GM19372 (cell line): ENCODE results near the gene KAT7.
"Not testable (repeated sequence)": the region's sequence is repeated elsewhere in the genome, so short reads cannot be mapped to it uniquely, and the experiment has no call there.

Source experiments
- ATAC-seq: cut with Tn5 transposase; IDR thresholded peaks from one replicate; pipeline ENCODE4 v1.9.1; 2021; ENCODE audit warnings: mild to moderate bottlenecking, low read depth, moderate library complexity; ENCODE audit not compliant: unreplicated experiment

The KAT7 gene

DNA sequence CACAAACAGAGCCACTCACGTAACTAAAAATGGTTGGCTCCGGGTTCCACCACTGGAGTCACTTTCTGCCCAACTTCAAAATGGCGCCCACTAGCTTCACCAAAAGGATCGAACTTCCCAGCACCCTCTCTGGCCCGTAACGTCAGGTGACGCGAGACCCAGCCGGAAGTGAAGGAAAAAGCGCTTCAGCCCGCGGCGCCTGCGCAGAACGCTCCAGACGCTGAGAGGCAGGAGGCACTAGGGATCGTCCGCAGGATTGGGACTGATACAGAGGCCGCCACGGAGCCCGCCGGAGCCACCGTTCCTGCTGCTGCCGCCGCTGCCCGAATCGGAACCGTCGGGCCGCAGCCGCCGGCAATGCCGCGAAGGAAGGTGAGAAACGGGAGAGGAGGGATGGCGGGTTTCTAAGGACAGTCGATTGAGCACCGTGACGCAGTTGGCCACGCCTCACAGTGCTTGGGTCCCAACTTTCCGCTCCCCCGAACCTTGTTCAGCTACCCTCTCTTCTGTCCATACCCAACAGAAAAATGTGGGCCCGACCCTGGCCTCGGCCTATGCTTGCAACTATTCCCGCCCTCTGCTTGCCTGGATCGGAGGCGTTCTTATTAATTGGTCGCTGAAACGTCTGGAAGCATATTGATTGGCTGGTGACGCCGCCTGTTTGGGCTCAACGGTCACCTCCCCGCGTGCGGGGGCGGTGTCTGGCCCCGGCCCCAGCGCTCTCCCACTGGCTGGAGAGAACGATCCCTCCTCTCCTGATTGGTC is at the start of gene KAT7:
KAT7 (plus strand) TSS at position 204 of the 765 bp plus-strand sequence; CDS start at position 358, 154 bp downstream.
- ATAC-seq, result peak; percentile 92

DNA sequence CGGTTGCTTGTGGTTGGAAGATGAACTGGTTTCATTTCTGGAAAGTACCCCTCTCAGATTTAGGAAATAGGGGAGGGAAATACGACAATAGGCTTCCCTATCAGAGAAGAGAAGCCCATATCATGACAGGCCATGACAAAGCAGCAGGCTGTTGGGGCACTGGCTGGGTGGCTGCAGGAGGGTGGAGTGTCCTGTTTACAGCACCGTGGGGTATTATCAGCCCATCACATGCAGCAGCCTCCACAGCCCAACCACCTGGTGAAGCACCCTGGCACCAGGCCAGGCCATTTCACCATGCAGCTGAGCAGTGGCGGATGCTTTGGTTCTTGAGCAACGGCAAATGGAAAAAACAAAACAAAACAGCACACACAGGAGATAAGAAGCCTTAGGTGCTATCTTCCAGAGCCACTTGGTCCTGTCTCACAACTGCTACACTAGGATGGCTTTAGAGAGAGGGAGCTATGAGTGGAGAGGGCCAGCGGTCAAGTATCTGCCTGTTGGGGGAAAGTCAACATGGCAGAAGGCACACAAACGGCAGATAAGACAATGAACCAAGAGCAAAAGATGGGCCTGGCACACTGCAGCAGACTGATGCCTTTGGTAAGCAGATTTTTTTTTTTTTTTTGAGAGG is 48.7 kb upstream of the KAT7 start:
- ATAC-seq, result peak; percentile 53

DNA sequence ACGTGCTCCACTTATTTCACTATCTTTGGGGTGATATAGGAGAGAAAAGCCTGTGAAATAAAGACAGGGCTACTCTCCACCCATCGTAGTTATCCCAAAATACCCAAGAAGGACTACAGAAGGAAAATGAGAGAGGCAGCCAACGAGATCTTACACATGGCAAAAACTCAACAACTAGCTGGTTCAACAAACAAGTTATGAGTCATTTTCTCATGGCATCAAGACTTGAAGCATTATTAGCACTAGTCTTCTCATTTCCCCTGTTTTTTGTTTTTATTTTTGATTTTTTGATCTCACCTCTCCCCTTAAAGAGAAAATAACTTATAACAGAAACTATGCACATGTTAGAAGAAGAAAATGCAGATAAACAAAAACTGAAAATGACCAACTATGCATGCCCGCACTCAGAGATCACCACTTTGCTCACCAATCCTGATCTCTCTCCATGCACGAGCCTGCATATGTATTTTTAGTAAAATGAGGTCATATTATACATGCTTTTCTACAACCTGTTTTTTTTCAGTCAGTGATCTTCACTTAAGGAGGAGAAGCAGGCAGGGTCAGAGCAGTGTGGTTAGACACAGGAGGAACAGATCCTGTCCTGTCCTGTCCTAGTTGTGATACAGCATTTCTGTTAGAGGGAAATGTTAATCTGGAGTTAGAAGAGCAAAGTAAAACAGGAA is 47.3 kb upstream of the KAT7 start:
- ATAC-seq, result no peak

DNA sequence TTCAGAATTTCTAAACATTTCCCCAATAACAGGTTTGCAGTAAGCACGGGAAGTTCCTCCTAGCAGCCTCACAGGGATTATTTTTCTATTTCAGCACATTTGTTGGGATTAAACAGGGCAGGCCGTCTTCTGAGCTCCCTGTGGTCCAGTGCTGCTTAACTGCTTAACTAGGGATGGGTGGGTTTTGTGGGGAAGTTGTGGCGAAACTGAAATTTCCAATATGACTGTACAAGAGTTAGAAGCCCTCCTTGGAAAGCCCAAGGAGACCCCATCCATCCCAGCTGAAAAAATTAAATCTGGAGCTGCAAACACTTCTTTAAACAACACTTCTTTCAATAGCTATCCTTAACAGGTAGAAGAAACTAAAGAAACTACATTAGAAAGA is 46.8 kb upstream of the KAT7 start:
- ATAC-seq, result no peak

DNA sequence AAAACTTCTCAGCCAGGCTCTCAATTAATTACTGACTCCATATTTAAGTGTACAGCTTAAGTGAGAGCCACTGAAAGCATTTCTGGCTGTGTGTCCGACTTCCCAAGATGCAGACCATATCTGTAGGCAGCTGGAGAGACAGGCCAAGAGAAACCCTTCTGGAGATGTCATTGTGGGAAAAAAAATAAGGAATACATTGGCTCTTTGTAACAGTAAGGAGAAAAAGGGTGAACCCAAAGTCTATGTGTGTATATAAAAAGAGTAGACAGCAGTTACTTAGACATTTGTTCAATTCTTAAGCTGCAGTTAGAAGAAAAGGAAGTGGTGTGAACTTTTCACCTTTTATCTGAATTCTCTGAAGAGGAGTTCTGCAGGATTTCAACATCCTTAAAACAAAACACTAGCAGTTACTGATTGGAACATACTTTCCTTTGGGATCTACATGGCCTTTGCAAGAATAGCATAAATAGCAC is 46.3 kb upstream of the KAT7 start:
- no peak for ATAC-seq

DNA sequence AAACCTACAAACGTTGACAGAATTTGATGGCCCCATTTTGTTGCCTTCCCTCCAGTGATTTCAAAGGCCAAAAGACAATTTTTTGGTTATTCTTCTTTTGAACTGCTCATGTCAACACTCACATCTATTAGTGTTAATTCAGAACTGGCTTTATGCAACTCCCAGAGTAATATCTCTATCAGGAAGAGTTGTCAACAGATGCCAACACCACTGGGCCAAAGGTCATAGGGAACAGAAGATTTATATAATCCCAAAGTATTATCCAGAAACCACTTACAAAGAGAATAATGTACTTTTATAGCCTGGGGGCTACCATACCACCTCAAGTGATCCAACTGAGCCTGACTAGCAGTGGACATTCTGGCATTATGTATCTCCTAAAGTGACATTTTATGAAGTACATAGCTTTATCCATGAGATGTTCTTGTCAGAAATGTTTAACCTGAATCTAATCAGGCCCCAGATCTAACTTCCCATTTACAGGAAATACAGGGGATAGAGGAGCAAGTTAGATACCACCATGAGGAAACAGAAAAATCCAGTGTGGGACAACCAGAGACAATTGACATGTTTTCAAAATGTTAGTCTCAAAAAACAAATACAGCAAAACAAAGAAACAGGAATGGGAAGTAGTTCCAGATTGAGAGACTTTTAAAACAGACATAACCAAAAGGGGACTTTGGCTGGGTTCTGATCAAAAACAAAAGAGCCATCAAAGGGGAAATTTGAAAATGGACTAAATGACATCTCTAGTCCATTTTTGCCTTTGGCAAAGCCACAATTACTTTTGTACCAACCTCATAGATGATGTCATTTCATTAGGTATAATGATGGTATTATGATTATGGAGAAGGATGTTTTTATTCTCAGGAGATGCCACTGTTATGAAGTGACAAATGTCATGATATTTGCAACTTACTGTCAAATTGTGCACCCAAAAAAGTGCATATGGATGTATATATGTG is 43.0 kb upstream of the KAT7 start:
- no peak for ATAC-seq

DNA sequence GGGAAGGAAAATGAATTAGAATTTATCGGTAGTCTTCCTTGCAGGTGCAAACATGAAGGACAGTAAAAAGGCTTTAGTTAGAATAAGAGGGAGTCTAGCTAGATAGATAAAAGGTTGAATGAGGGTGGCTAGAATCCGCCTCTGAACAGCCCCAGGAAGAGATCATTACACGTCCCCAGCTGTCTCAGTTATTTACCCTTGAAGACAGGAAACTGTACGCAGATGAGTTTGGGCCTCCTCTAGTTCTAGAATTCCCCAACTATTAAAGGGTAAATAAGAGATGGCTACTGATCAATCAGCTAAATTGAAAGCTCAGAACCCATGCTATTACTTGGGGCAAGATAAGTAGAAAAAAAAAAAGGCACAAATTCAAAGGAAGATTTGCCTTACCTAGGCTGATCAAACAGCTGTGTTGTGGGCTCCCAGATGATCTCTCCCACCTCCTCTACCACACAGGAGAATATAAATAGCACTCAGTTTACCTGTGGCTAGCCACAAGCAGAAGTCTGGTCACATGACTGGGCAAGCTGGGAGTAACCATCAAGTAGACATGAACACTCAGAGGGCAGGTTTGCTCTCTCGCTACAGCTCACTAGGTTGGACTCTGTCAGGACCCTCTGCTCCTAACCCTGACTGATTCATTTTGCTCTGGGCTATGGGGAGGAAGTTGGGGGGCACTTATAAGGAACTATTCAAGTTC is 41.5 kb upstream of the KAT7 start:
- ATAC-seq, result peak; percentile 51

DNA sequence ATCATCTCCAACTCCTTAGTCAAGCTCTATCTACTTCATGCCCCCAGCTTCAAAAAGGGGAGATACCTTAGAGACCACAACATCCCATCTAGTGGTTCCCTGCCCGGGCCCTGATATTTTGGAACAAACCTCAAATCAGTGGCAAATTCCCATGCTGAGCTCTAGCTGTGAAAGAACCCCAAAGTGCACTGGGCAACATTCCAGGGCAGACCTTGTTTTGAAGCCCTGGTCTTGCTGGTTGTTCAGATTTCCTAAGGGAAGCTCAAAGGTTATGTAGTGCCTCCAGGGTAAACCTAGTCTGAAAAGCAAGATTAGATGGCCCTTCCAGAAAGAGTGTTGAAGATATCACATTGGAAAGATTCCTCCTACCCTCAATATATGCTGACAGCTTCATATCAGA is 40.8 kb upstream of the KAT7 start:
- no peak for ATAC-seq

DNA sequence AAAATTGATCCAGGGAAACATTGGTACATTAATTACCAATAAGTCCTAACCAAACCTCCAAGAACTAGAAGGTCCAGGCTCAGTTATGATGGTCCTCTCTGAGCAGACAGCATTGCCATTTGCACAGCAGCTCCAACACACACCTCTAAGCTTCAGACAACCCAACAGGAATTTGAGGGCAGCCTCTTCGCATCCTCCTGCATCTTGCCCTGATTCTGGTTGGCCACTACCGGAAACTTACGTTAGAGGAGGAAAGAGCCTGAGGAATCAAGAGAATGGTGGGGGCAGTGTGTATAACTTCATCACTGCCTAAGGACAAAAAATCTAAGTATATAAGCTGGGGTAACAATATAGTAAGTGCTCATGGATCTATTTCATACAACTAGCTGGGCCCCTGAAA is 40.3 kb upstream of the KAT7 start:
- ATAC-seq, result no peak

DNA sequence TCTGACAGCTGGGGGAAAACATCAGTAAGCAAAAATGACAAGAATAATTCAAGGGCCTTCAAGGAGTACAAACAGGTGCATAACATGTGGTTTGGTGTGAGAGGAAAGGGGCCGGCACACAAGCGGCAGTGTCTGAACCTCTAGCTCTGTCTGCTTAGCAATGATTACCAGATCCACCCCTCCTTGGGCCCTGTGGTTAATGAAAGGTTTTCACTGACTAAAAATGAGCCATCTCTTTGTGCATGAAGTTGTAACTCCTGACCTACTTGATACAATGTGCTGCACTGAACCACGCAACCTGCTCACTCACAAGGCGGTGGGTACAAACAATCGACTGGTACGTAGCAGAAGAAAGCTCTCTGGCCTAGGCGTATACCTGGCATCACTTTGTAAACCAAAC is 39.7 kb upstream of the KAT7 start:
- peak; percentile 73 for ATAC-seq

DNA sequence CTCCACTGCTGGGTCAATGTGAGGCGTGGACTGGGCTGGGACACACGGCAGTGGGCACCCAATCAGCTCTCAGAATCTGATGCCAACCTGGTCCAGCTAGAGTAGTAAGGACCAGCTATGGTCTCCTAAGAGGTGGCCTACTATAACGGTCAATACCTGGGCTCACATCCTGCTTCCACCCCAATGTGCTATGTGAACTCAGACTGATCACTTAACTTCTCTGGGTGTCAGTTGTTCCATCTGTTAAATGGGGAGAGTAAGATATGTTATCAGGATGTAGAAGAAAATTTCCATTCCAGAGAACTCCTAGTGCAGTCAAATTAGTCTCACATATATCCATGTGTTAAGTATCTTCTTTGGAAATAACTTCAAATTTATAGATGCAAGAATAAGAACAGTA is 38.8 kb upstream of the KAT7 start:
- ATAC-seq, result no peak

DNA sequence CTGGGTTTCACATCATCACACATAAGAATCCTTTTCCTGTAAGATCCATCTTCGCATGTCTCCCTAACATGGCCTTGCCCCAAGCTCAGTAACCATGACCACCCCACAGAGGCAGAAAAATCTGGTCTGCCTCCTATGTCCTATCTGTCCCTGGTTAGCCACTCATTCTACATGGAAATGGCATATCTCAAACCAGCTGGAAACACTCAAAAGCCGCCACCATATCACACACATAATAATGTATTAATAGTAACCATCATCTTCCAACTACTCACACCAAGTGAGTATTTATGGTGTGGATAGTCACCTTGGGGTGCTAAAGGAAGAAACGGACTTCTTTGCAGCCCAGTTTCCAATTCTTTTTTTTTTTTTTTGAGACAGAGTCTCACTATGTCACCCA is 36.0 kb upstream of the KAT7 start:
- ATAC-seq, result no peak

DNA sequence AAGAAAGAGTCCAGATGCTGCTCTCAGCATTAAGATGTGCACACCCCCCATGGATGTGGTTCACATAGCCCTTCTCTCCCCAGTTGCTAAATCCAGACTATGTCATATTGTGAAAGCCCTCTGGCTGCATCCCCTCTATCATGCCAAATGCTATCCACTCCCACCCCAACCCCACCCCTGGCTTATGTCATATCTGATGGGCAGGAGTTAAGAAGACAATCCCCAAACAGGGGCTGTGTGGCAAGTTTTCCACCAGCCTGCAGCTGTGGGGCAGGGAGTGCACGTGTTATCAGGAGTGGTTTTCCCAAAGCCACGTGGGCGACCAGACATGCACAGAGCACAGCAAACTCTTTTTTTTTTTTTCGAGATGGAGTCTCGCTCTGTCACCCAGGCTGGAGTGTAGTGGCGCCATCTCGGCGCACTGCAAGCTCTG is 34.5 kb upstream of the KAT7 start:
- ATAC-seq, result no peak

DNA sequence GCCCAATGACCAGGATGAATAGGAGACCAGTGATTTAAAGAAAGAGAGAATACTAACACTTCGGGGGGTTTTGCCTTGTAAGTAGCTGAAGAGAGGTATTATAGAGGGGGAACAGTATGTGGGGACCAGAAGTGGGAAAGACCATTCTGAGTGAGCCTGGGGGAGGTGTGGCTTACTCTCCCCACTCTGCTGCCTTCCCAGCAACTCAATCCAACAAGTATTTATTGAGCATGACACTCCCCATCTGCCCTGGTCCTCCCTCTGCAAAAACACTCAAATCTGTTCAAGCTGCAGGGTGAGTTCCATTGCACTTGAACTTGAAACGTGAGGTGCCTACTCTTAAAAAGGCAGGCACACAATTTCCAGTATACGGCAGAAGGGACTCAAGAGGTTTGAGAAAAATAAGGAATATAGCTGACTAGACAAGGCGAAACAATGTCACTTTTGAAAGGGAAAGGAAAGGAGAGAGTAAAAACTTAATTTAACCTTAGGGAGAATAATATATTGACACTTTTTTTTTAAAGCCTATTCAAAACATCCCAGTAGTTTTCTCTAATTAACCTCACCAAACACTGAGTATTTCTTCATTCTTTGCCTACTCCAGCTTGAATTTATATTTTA is 32.7 kb upstream of the KAT7 start:
- no peak for ATAC-seq

DNA sequence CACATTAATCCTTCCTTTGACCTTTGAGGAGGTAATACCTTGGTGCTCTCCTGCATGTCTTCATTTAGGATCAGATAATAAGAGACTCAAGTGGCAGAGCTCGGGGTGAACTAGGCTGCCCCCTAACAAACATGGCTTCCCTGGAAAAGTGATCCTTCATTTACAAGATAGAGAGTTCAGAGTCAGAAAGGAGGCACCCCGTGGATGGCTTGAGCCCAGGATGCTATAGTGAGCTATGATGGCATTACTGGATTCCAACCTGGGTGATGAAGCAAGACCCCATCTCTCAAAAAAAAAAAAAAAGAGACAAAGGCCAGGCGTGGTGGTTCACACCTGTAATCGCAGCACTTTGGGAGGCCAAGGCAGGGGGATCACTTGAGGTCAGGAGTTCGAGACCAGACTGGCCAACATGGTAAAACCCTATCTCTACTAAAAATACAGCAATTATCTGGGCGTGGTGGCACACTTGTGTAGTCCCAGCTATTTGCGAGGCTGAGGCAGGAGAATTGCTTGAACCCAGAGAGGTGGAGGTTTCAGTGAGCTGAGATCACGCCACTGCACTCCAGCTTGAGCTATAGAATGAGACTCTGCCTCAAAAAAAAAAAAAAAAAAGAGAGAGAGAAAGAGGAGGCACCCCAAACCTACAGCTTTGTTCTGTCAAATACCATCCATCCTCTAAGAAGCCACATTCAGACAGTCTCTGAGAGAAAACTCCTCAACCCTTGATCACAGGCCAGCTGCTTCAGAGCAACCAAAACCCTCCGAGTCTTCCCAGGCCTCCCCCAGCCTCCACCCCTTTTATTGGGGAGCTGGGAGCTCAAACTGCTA is 31.9 kb upstream of the KAT7 start:
- no peak for ATAC-seq

DNA sequence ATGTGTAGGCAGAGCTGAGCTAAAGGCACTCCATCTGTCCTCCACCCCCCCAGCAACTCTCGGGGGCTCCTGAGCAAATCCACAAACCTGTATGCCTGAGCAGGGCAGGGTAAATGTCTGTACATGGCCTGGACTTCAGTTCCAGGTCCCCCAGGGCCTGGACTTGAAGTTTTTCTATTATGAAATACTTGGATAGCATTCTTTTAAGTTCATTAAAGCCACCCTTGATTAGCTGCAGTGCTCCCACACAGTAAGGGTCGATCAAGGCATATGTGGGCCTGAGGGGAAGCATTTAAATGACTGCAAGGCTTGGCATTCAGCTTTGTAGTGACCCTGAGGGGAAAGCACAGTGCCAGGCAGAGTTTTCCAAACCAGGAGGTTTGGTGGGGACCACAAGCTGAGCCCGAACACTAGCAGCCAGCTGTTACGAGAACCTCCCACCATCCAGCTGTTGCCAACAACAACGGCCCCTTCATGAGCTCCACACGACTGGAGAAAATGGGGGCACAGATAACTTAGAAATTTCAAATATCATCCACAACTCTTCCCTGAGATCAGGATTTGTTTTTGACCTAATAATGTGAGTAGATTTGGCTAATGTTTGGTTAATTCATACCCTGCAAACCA is 31.2 kb upstream of the KAT7 start:
- ATAC-seq, result no peak

DNA sequence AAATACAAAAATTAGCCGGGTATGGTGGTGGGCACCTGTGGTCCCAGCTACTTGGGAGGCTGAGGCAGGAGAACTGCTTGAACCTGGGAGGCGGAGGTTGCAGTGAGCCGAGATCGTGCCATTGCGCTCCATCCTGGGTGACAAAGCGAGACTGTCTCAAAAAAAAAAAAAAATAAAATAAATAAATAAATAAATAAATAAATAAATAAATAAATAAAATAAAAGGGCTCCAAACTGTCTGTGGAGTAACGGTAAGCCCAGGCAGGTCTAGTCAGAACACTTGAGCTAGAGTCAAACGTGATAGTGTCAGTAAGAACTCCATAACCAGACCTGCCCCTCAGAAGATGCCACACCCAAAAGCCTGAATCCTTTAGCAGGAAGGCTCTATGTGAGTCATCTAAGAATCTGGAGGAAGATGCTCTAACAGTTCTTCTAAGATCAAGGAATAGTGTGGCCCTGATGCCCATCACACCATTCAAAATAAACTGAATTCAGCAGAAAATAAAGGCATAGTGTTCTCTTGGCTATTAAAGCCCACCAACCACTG is 29.9 kb upstream of the KAT7 start:
- not testable (repeated sequence) for ATAC-seq

DNA sequence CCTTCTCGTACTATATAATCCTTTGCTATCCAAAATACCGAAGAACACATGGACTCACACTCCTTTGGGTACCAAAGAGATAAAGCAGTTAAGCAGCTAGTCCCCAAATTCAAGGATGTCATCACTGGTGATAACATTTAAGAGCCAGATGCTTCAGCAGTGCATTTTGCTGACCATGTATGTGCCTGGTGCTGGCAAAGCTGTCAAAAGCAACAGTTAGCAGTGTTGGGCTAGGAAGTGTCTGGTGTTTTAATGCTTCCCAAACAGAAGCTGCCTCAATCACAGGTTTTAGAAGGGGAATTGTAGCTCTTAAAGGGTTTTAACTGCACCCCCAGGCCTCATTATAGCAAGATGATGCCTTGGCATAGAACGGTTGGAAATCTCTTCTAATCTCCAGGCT is 29.3 kb upstream of the KAT7 start:
- ATAC-seq, result no peak
